HEK293 (cell line): ENCODE data around the gene IGFL3.
A peak's percentile ranks its signal among the peaks of the same experiment; 100 is the strongest.

Source experiments
- AEBP2 ChIP-seq: fragments of 450-650 bp; formaldehyde crosslinking; IDR thresholded peaks from 2 replicates; pipeline ENCODE4 v1.5.1; 2016; ENCODE audit warnings: missing biosample characterization, missing genetic modification characterization, borderline replicate concordance
- BCL11A ChIP-seq: fragments of 450-650 bp; formaldehyde crosslinking; IDR thresholded peaks from 2 replicates; pipeline ENCODE4 v1.5.1; 2016; ENCODE audit warnings: low read depth, missing biosample characterization, missing genetic modification characterization
- KLF1 ChIP-seq: fragments of 450-650 bp; formaldehyde crosslinking; IDR thresholded peaks from 2 replicates; pipeline ENCODE4 v1.5.1; 2016; ENCODE audit warnings: missing biosample characterization, missing genetic modification characterization
- KLF16 ChIP-seq: fragments of 450-650 bp; formaldehyde crosslinking; IDR thresholded peaks from 2 replicates; pipeline ENCODE4 v1.5.1; 2017; ENCODE audit warnings: missing biosample characterization, missing genetic modification characterization
- KLF8 ChIP-seq: fragments of 450-650 bp; formaldehyde crosslinking; IDR thresholded peaks from 2 replicates; pipeline ENCODE4 v1.5.1; 2016; ENCODE audit warnings: missing biosample characterization, missing genetic modification characterization
- PRDM1 ChIP-seq: fragments of 450-650 bp; formaldehyde crosslinking; IDR thresholded peaks from 2 replicates; pipeline ENCODE4; 2016; ENCODE audit warnings: missing biosample characterization, missing genetic modification characterization
- PRDM10 ChIP-seq: fragments of 450-650 bp; formaldehyde crosslinking; IDR thresholded peaks from 2 replicates; pipeline ENCODE4 v1.5.1; 2016; ENCODE audit warnings: missing biosample characterization, missing genetic modification characterization
- SCRT1 ChIP-seq: fragments of 450-650 bp; formaldehyde crosslinking; IDR thresholded peaks from 2 replicates; pipeline ENCODE4 v1.5.1; 2016; ENCODE audit warnings: missing biosample characterization, missing genetic modification characterization, borderline replicate concordance
- SP7 ChIP-seq: fragments of 450-650 bp; formaldehyde crosslinking; IDR thresholded peaks from 2 replicates; pipeline ENCODE4 v1.5.1; 2016; ENCODE audit warnings: missing biosample characterization, missing genetic modification characterization
- TCF7L2 ChIP-seq: IDR thresholded peaks from 2 replicates; pipeline ENCODE4 v1.6.1; 2011; ENCODE audit warnings: low read depth, mild to moderate bottlenecking, inconsistent platforms, low read length, moderate library complexity, borderline replicate concordance
- TRIM28 ChIP-seq: IDR thresholded peaks from 2 replicates; pipeline ENCODE4 v1.6.1; 2011; ENCODE audit warnings: low read length, control low read depth, borderline replicate concordance
- YY1 ChIP-seq: fragments of 450-650 bp; formaldehyde crosslinking; IDR thresholded peaks from 2 replicates; pipeline ENCODE4 v1.5.1; 2018; ENCODE audit warnings: missing biosample characterization, missing genetic modification characterization
- YY2 ChIP-seq: fragments of 450-650 bp; formaldehyde crosslinking; IDR thresholded peaks from 2 replicates; pipeline ENCODE4 v1.5.1; 2016; ENCODE audit warnings: missing biosample characterization, missing genetic modification characterization
- ZBTB10 ChIP-seq: fragments of 450-650 bp; formaldehyde crosslinking; IDR thresholded peaks from 2 replicates; pipeline ENCODE4 v1.5.1; 2016; ENCODE audit warnings: missing biosample characterization, missing genetic modification characterization
- ZEB2 ChIP-seq: fragments of 450-650 bp; formaldehyde crosslinking; IDR thresholded peaks from 2 replicates; pipeline ENCODE4 v1.5.1; 2016; ENCODE audit warnings: missing biosample characterization, missing genetic modification characterization
- ZFP37 ChIP-seq: fragments of 450-650 bp; formaldehyde crosslinking; IDR thresholded peaks from 2 replicates; pipeline ENCODE4 v1.5.1; 2016; ENCODE audit warnings: missing biosample characterization, missing genetic modification characterization
- ZFP69B ChIP-seq: fragments of 450-650 bp; formaldehyde crosslinking; IDR thresholded peaks from 2 replicates; pipeline ENCODE4 v1.5.1; 2016; ENCODE audit warnings: missing biosample characterization, missing genetic modification characterization
- ZNF146 ChIP-seq: fragments of 450-650 bp; formaldehyde crosslinking; IDR thresholded peaks from 2 replicates; pipeline ENCODE4 v1.5.1; 2016; ENCODE audit warnings: missing biosample characterization, missing genetic modification characterization
- ZNF2 ChIP-seq: fragments of 450-650 bp; formaldehyde crosslinking; IDR thresholded peaks from 2 replicates; pipeline ENCODE4 v1.5.1; 2016; ENCODE audit warnings: missing biosample characterization, missing genetic modification characterization
- ZNF211 ChIP-seq: fragments of 450-650 bp; formaldehyde crosslinking; IDR thresholded peaks from 2 replicates; pipeline ENCODE4 v1.5.1; 2016; ENCODE audit warnings: low read depth, missing biosample characterization, missing genetic modification characterization
- ZNF239 ChIP-seq: fragments of 450-650 bp; formaldehyde crosslinking; IDR thresholded peaks from 2 replicates; pipeline ENCODE4 v1.5.1; 2016; ENCODE audit warnings: missing biosample characterization, missing genetic modification characterization
- ZNF324 ChIP-seq: fragments of 450-650 bp; formaldehyde crosslinking; IDR thresholded peaks from 2 replicates; pipeline ENCODE4 v1.5.1; 2016; ENCODE audit warnings: missing biosample characterization, missing genetic modification characterization
- ZNF335 ChIP-seq: fragments of 450-650 bp; formaldehyde crosslinking; conservative IDR thresholded peaks from 2 replicates; pipeline ENCODE4 v1.5.1; 2016; ENCODE audit warnings: missing biosample characterization, missing genetic modification characterization
- ZNF350 ChIP-seq: fragments of 450-650 bp; formaldehyde crosslinking; IDR thresholded peaks from 2 replicates; pipeline ENCODE4 v1.5.0; 2017; ENCODE audit warnings: missing biosample characterization, mild to moderate bottlenecking, missing genetic modification characterization
- ZNF48 ChIP-seq: fragments of 450-650 bp; formaldehyde crosslinking; IDR thresholded peaks from 2 replicates; pipeline ENCODE4 v1.5.1; 2016; ENCODE audit warnings: missing biosample characterization, missing genetic modification characterization
- ZNF549 ChIP-seq: fragments of 450-650 bp; IDR thresholded peaks from 2 replicates; pipeline ENCODE4 v1.5.1; 2018; ENCODE audit warnings: missing biosample characterization, missing genetic modification characterization, mild to moderate bottlenecking, inconsistent platforms, moderate library complexity
- ZNF555 ChIP-seq: fragments of 450-650 bp; formaldehyde crosslinking; conservative IDR thresholded peaks from 2 replicates; pipeline ENCODE4 v1.5.1; 2017; ENCODE audit warnings: missing biosample characterization, mild to moderate bottlenecking, missing genetic modification characterization, inconsistent platforms
- ZNF596 ChIP-seq: fragments of 450-650 bp; IDR thresholded peaks from 2 replicates; pipeline ENCODE4 v1.5.0; 2018; ENCODE audit warnings: missing biosample characterization, mild to moderate bottlenecking, missing genetic modification characterization, moderate library complexity
- ZNF610 ChIP-seq: fragments of 450-650 bp; formaldehyde crosslinking; IDR thresholded peaks from 2 replicates; pipeline ENCODE4 v1.5.1; 2016; ENCODE audit warnings: missing biosample characterization, missing genetic modification characterization, borderline replicate concordance
- ZNF621 ChIP-seq: fragments of 450-650 bp; formaldehyde crosslinking; IDR thresholded peaks from 2 replicates; pipeline ENCODE4 v1.5.1; 2017; ENCODE audit warnings: missing biosample characterization, missing genetic modification characterization
- ZNF624 ChIP-seq: fragments of 450-650 bp; formaldehyde crosslinking; IDR thresholded peaks from 2 replicates; pipeline ENCODE4 v1.5.1; 2017; ENCODE audit warnings: missing biosample characterization, missing genetic modification characterization
- ZNF660 ChIP-seq: fragments of 450-650 bp; IDR thresholded peaks from 2 replicates; pipeline ENCODE4 v1.5.1; 2018; ENCODE audit warnings: missing biosample characterization, mild to moderate bottlenecking, missing genetic modification characterization
- ZSCAN16 ChIP-seq: fragments of 450-650 bp; formaldehyde crosslinking; IDR thresholded peaks from 2 replicates; pipeline ENCODE4 v1.5.1; 2016; ENCODE audit warnings: missing biosample characterization, missing genetic modification characterization
- ZXDB ChIP-seq: fragments of 450-650 bp; formaldehyde crosslinking; IDR thresholded peaks from 2 replicates; pipeline ENCODE4 v1.5.1; 2016; ENCODE audit warnings: missing biosample characterization, missing genetic modification characterization

IGFL3 gene

GRCh38 chr19:46076951-46077814 lies 47.3 kb downstream of the IGFL3 start (continued):
- TF ChIP-seq ZBTB10 (tag by site-specific recombination), result peak; percentile 76
- no peak for TF ChIP-seq ZNF211 (tag by site-specific recombination)
- TF ChIP-seq PRDM10 (tag by site-specific recombination), result peak; percentile 99
- peak; percentile 30; the same call in 1 of the 2 replicates for TF ChIP-seq ZNF549 (tag by site-specific recombination)
- TF ChIP-seq ZNF660 (tag by site-specific recombination), result peak; percentile 90; the same call in 1 of the 2 replicates
- TF ChIP-seq ZFP37 (tag by site-specific recombination), result 0 out of 2 replicates have a peak, but pooled peaks have one; percentile 77
- TF ChIP-seq ZNF610 (tag by site-specific recombination), result peak; percentile 81; the same call in 1 of the 2 replicates
- TF ChIP-seq ZNF48 (tag by site-specific recombination), result no peak
- TF ChIP-seq PRDM1 (tag by site-specific recombination), result peak; percentile 82
- 0 out of 2 replicates have a peak, but pooled peaks have one; percentile 51 for TF ChIP-seq KLF16 (tag by site-specific recombination)
- TF ChIP-seq ZNF239 (tag by site-specific recombination), result no peak
- peak; percentile 96 for TF ChIP-seq ZXDB (tag by site-specific recombination)
- TF ChIP-seq TRIM28, result no peak
- peak; percentile 76 for TF ChIP-seq ZEB2
- no peak for TF ChIP-seq ZNF555 (tag by site-specific recombination)
- no peak for TF ChIP-seq TCF7L2
- TF ChIP-seq BCL11A (tag by site-specific recombination), result no peak
- peak; percentile 77 for TF ChIP-seq YY1 (tag by site-specific recombination)
- TF ChIP-seq ZNF624 (tag by site-specific recombination), result no peak
- no peak for TF ChIP-seq ZNF621 (tag by site-specific recombination)
- TF ChIP-seq SCRT1 (tag by site-specific recombination), result no peak
- peak; percentile 66 for TF ChIP-seq ZFP69B (tag by site-specific recombination)
- peak; percentile 92 for TF ChIP-seq ZNF335 (tag by site-specific recombination)
- TF ChIP-seq ZNF146 (tag by site-specific recombination), result no peak
- TF ChIP-seq AEBP2 (tag by site-specific recombination), result no peak
- no peak for TF ChIP-seq ZNF324
- TF ChIP-seq KLF1 (tag by site-specific recombination), result peak; percentile 40
- TF ChIP-seq YY2 (tag by site-specific recombination), result peak; percentile 47
- 0 out of 2 replicates have a peak, but pooled peaks have one; percentile 50 for TF ChIP-seq ZNF2 (tag by site-specific recombination)
- no peak for TF ChIP-seq ZNF350
- TF ChIP-seq ZNF596 (tag by site-specific recombination), result no peak
- 0 out of 2 replicates have a peak, but pooled peaks have one; percentile 88 for TF ChIP-seq ZSCAN16 (tag by site-specific recombination)
- TF ChIP-seq KLF8 (tag by site-specific recombination), result 0 out of 2 replicates have a peak, but pooled peaks have one; percentile 36
- TF ChIP-seq SP7, result peak; percentile 42; the same call in 1 of the 2 replicates
